GM21528 (cell line): Measurements from ENCODE around the gene HOXA7.

ENCODE experiments used
- ATAC-seq: cut with Tn5 transposase; IDR thresholded peaks from one replicate; pipeline ENCODE4 v1.9.1; 2021; ENCODE audit warnings: mild to moderate bottlenecking, moderate library complexity; ENCODE audit not compliant: unreplicated experiment, low FRiP score

HOXA7 gene

GRCh38 chr7:27194002-27194352 lies 37.5 kb upstream of the HOXA7 start:
- ATAC-seq, result no peak

- no peak for ATAC-seq
Measured at GRCh38 chr7:27193335-27194001, 37.0 kb upstream of the HOXA7 start.

GRCh38 chr7:27192546-27193334 lies 36.3 kb upstream of the HOXA7 start:
- ATAC-seq, result no peak

GRCh38 chr7:27191833-27192545 lies 35.5 kb upstream of the HOXA7 start:
- no peak for ATAC-seq

GRCh38 chr7:27191161-27191731 lies 34.8 kb upstream of the HOXA7 start:
- no peak for ATAC-seq

- no peak for ATAC-seq
Measured at GRCh38 chr7:27189997-27190748, 33.7 kb upstream of the HOXA7 start.

- ATAC-seq, result no peak
Measured at GRCh38 chr7:27189295-27189996, 33.0 kb upstream of the HOXA7 start.

GRCh38 chr7:27188386-27189294 lies 32.2 kb upstream of the HOXA7 start:
- no peak for ATAC-seq

- no peak for ATAC-seq
Measured at GRCh38 chr7:27187475-27188385, 31.3 kb upstream of the HOXA7 start.

- no peak for ATAC-seq
Measured at GRCh38 chr7:27186668-27187474, 30.4 kb upstream of the HOXA7 start.

GRCh38 chr7:27185854-27186667 lies 29.6 kb upstream of the HOXA7 start:
- no peak for ATAC-seq

GRCh38 chr7:27185013-27185853 lies 28.8 kb upstream of the HOXA7 start, which contains the start of gene HOXA11:
Gene HOXA11, minus strand, starts transcription at chr7:27185232. Its CDS starts 88 bp downstream, at chr7:27185144.
- no peak for ATAC-seq

- no peak for ATAC-seq
Measured at GRCh38 chr7:27184337-27185012, 28.0 kb upstream of the HOXA7 start.

GRCh38 chr7:27183682-27184336 lies 27.3 kb upstream of the HOXA7 start:
- no peak for ATAC-seq
